ENCODE results near the gene NDST3. TPM values are rescaled to one million over a fixed set of nuclear protein-coding genes. Genes with fewer than 3 reads are reported as not detected.

Gene NDST3
- total and polyA plus RNA-seq, 2 of the 13 experiments (the other 11 are each of a cell fraction or from before 2014, with no cell fraction given) = not detected

DNA sequence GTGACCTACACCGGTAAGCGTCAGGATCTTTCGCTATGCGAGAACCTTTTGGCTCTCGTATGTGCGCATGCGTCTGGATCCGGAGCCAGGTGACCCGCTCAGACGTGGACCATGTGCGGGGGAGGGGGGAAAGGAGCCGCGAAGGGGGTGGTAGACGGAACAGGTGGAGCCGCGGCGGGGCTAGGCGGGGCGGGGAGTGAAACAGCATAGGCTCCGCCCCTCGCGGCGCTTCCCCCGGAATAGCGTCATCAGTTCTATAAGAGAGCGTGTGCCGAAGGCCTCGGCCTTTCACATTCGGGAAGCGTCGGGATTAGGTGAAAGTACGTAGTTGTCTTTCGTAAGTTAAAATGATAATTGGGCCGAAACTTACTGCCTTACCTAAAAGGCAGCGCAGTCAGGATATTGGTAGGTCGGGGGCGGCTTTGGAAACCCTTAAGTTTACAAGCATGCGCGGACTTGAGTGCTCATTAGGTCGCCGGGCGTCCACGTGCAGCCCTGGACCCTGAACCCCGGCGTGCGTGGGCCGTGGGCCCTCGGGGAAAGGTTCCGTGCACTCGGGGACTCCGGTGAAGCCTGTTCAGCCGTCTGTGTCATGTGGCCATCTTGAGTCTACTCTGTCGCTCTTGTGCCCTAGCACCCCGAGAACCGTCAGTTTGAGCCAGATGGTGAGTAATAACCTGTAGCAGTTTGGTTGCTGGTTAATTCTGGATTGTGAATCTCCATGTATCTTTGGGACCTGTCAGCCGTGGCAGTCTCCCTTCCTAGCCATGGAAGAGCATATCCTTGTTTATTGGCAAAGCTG, 244.4 kb downstream of the NDST3 start (continued):
- TF ChIP-seq, protein P1, sequence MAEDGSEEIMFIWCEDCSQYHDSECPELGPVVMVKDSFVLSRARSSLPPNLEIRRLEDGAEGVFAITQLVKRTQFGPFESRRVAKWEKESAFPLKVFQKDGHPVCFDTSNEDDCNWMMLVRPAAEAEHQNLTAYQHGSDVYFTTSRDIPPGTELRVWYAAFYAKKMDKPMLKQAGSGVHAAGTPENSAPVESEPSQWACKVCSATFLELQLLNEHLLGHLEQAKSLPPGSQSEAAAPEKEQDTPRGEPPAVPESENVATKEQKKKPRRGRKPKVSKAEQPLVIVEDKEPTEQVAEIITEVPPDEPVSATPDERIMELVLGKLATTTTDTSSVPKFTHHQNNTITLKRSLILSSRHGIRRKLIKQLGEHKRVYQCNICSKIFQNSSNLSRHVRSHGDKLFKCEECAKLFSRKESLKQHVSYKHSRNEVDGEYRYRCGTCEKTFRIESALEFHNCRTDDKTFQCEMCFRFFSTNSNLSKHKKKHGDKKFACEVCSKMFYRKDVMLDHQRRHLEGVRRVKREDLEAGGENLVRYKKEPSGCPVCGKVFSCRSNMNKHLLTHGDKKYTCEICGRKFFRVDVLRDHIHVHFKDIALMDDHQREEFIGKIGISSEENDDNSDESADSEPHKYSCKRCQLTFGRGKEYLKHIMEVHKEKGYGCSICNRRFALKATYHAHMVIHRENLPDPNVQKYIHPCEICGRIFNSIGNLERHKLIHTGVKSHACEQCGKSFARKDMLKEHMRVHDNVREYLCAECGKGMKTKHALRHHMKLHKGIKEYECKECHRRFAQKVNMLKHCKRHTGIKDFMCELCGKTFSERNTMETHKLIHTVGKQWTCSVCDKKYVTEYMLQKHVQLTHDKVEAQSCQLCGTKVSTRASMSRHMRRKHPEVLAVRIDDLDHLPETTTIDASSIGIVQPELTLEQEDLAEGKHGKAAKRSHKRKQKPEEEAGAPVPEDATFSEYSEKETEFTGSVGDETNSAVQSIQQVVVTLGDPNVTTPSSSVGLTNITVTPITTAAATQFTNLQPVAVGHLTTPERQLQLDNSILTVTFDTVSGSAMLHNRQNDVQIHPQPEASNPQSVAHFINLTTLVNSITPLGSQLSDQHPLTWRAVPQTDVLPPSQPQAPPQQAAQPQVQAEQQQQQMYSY (CRISPR knock-in tag; IDR thresholded peaks at IDR 0.05) = peak; percentile 50; the same call in 1 of the 2 replicates
- TF ChIP-seq EEA1 (CRISPR knock-in tag; IDR thresholded peaks at IDR 0.05; ENCODE audit: borderline replicate concordance) (no peak), ZNF720 (CRISPR knock-in tag; IDR thresholded peaks at IDR 0.05) (no peak), ZNF879 (CRISPR knock-in tag; IDR thresholded peaks at IDR 0.05) (no peak), NFAT5 (CRISPR knock-in tag; IDR thresholded peaks at IDR 0.05) (no peak), SMAD3 (CRISPR knock-in tag; IDR thresholded peaks at IDR 0.05) (peak; percentile 93), BATF2 (CRISPR knock-in tag; IDR thresholded peaks at IDR 0.05) (peak; percentile 50; the same call in 1 of the 2 replicates), ZNF883 (CRISPR knock-in tag; IDR thresholded peaks at IDR 0.05; ENCODE audit: not compliant biosample characterization) (no peak), HCFC1 (IDR thresholded peaks at IDR 0.05; ENCODE audit: low read depth, low read length) (no peak), KLF9 (CRISPR knock-in tag; IDR thresholded peaks at IDR 0.05; ENCODE audit: low read depth) (no peak; the same call in 1 of the 2 replicates), ZNF335 (CRISPR knock-in tag; IDR thresholded peaks at IDR 0.05) (peak; percentile 64; the same call in 1 of the 2 replicates), NRL (CRISPR knock-in tag; IDR thresholded peaks at IDR 0.05; ENCODE audit: borderline replicate concordance) (no peak), BORCS8-MEF2B (CRISPR knock-in tag; IDR thresholded peaks at IDR 0.05) (peak; percentile 90), MNT (IDR thresholded peaks at IDR 0.05) (peak; percentile 59), POLR2AphosphoS5 (IDR thresholded peaks at IDR 0.05; ENCODE audit: low read depth, low read length) (peak; percentile 99), ZNF3 (CRISPR knock-in tag; IDR thresholded peaks at IDR 0.05) (no peak), SRSF9 (IDR thresholded peaks at IDR 0.05; ENCODE audit: borderline replicate concordance, insufficient read depth, low read depth, low read length, poor library complexity, severe bottlenecking) (no peak), NFYC (CRISPR knock-in tag; IDR thresholded peaks at IDR 0.05) (peak; percentile 40), ZNF235 (CRISPR knock-in tag; IDR thresholded peaks at IDR 0.05; ENCODE audit: borderline replicate concordance) (peak; percentile 65)
